IMR-90 (cell line): Measurements from ENCODE around the gene SPDYC. TPM values are rescaled to one million over a fixed set of nuclear protein-coding genes. Genes with fewer than 3 reads are reported as not detected.

Experiments
- ATAC-seq: fragments of 200-7000 bp; cut with Tn5 transposase; 2 replicates; pipeline ENCODE4 v1.9.1; 2020; ENCODE audit warnings: low read depth, mild to moderate bottlenecking, moderate library complexity
- BruUV-seq: library from RNA; stranded (reverse); fragments of 400-500 nt; replicated peaks from 2 replicates; lab custom pipeline; 2021; lab: Mats Ljungman, UMichigan
- CTCF ChIA-PET: fragments of 300-600 bp; formaldehyde crosslinking; extraction: SDS; loops from one replicate; lab custom pipeline; 2021; ENCODE audit warnings: antibody characterized with exemption; lab: Yijun Ruan, JAX
- POLR2A ChIA-PET: fragments of 300-600 bp; sonication (Branson Sonifier 250); formaldehyde crosslinking; loops from one replicate; lab custom pipeline; 2022; ENCODE audit warnings: antibody characterized with exemption; ENCODE audit not compliant: unreplicated experiment; lab: Charles Lee
- DNase-seq: peaks from one replicate; pipeline ENCODE4 v3.0.0; 2013
- H2AFZ ChIP-seq: replicated peaks from 2 replicates; pipeline ENCODE3; 2013; ENCODE audit warnings: low read length, mild to moderate bottlenecking; ENCODE audit not compliant: poor library complexity
- H2AK5ac ChIP-seq: 2 replicates; pipeline ENCODE4 v1.6.1; 2013; ENCODE audit warnings: low read depth, low read length, inconsistent platforms
- H2AK9ac ChIP-seq: replicated peaks from 2 replicates; pipeline ENCODE3; 2013; ENCODE audit warnings: mild to moderate bottlenecking, low read depth, low read length, moderate library complexity; ENCODE audit not compliant: poor library complexity
- H2BK120ac ChIP-seq: 2 replicates; pipeline ENCODE4 v1.6.1; 2013; ENCODE audit warnings: low read depth, low read length, inconsistent platforms
- H2BK15ac ChIP-seq: 3 replicates; pipeline ENCODE4 v1.6.1; 2013; ENCODE audit warnings: low read depth, low read length, inconsistent platforms
- H2BK20ac ChIP-seq: 2 replicates; pipeline ENCODE4 v1.6.1; 2013; ENCODE audit warnings: low read depth, mild to moderate bottlenecking, inconsistent platforms, low read length, moderate library complexity
- H2BK5ac ChIP-seq: 2 replicates; pipeline ENCODE4 v1.6.1; 2013; ENCODE audit warnings: mild to moderate bottlenecking, low read depth, low read length, inconsistent platforms; ENCODE audit not compliant: poor library complexity, severe bottlenecking
- H3K14ac ChIP-seq: replicated peaks from 2 replicates; pipeline ENCODE4 v1.6.1; 2013; ENCODE audit warnings: low read depth, low read length, inconsistent platforms
- H3K18ac ChIP-seq: 2 replicates; pipeline ENCODE4 v1.6.1; 2013; ENCODE audit warnings: low read depth, low read length, control low read depth
- H3K23ac ChIP-seq: 2 replicates; pipeline ENCODE4 v1.6.1; 2013; ENCODE audit warnings: low read depth, low read length, inconsistent platforms
- H3K27ac ChIP-seq: 2 replicates; pipeline ENCODE4 v1.5.1; 2013; ENCODE audit warnings: mild to moderate bottlenecking, control low read depth, low read length; ENCODE audit not compliant: insufficient read depth
- H3K27me3 ChIP-seq: 2 replicates; pipeline ENCODE4 v1.6.1; 2013; ENCODE audit warnings: low read length; ENCODE audit not compliant: control insufficient read depth, insufficient read depth
- H3K36me3 ChIP-seq: 2 replicates; pipeline ENCODE4 v1.6.1; 2013; ENCODE audit warnings: low read length, mixed read lengths; ENCODE audit not compliant: control insufficient read depth, insufficient read depth
- H3K4ac ChIP-seq: 2 replicates; pipeline ENCODE4 v1.6.1; 2013; ENCODE audit warnings: low read depth, low read length, inconsistent platforms
- H3K4me1 ChIP-seq: 2 replicates; pipeline ENCODE4 v1.6.1; 2013; ENCODE audit warnings: low read length, mixed read lengths; ENCODE audit not compliant: control insufficient read depth, insufficient read depth
- H3K4me2 ChIP-seq: 2 replicates; pipeline ENCODE4 v1.6.1; 2013; ENCODE audit warnings: low read depth, mild to moderate bottlenecking, control low read depth, low read length, moderate library complexity
- H3K4me3 ChIP-seq: 2 replicates; pipeline ENCODE4 v1.5.1; 2013; ENCODE audit warnings: low read depth, mild to moderate bottlenecking, control low read depth, low read length, moderate library complexity; ENCODE audit not compliant: insufficient read depth
- H3K56ac ChIP-seq: 2 replicates; pipeline ENCODE4 v1.6.1; 2013; ENCODE audit warnings: low read length, inconsistent platforms; ENCODE audit not compliant: insufficient read depth; ENCODE audit errors: extremely low read depth
- H3K79me1 ChIP-seq, 2 experiments: 2 replicates each; pipeline ENCODE4 v1.6.1; 2013; ENCODE audit warnings: low read length in 2 of 2, inconsistent platforms in 1 of 2, low read depth in 1 of 2
- H3K9ac ChIP-seq: 2 replicates; pipeline ENCODE4 v1.6.1; 2013; ENCODE audit warnings: low read depth, low read length, control low read depth
- H3K9me1 ChIP-seq: 2 replicates; pipeline ENCODE4 v1.6.1; 2013; ENCODE audit warnings: low read length, inconsistent platforms; ENCODE audit not compliant: insufficient read depth
- H3K9me3 ChIP-seq: 2 replicates; pipeline ENCODE4 v1.6.1; 2013; ENCODE audit warnings: low read length; ENCODE audit not compliant: control insufficient read depth, insufficient read depth
- H4K20me1 ChIP-seq: 2 replicates; pipeline ENCODE4 v1.6.1; 2013; ENCODE audit warnings: low read length, inconsistent platforms; ENCODE audit not compliant: insufficient read depth
- H4K5ac ChIP-seq: 2 replicates; pipeline ENCODE4 v1.6.1; 2013; ENCODE audit warnings: mild to moderate bottlenecking, low read depth, low read length, control low read depth
- H4K8ac ChIP-seq, 2 experiments: 2 replicates each; pipeline ENCODE4 v1.6.1; 2013; ENCODE audit warnings: low read depth in 2 of 2, low read length in 2 of 2, control low read depth in 1 of 2, inconsistent platforms in 1 of 2
- H4K91ac ChIP-seq: 2 replicates; pipeline ENCODE4 v1.6.1; 2013; ENCODE audit warnings: low read depth, low read length, inconsistent platforms; ENCODE audit not compliant: insufficient read depth
- BHLHE40 ChIP-seq: fragments of 150-350 bp; IDR thresholded peaks from 2 replicates; pipeline ENCODE4 v1.6.1; 2016; ENCODE audit warnings: mild to moderate bottlenecking, low read depth, low read length
- CEBPB ChIP-seq: IDR thresholded peaks from 2 replicates; pipeline ENCODE4 v1.6.1; 2012; ENCODE audit warnings: low read depth, low read length, improper control_type of control experiment
- CHD1 ChIP-seq: IDR thresholded peaks from 2 replicates; pipeline ENCODE4 v1.6.1; 2012; ENCODE audit warnings: low read depth, low read length, improper control_type of control experiment
- FOS ChIP-seq: fragments of 150-350 bp; IDR thresholded peaks from 2 replicates; pipeline ENCODE4 v1.6.1; 2016; ENCODE audit warnings: low read depth, low read length
- MAFK ChIP-seq: IDR thresholded peaks from 2 replicates; pipeline ENCODE4 v1.6.1; 2012; ENCODE audit warnings: low read depth, low read length, improper control_type of control experiment
- MAZ ChIP-seq: IDR thresholded peaks from 2 replicates; pipeline ENCODE4 v1.6.1; 2012; ENCODE audit warnings: low read depth, mild to moderate bottlenecking, low read length, improper control_type of control experiment, moderate library complexity, borderline replicate concordance
- MXI1 ChIP-seq: IDR thresholded peaks from 2 replicates; pipeline ENCODE4 v1.6.1; 2012; ENCODE audit warnings: low read depth, mild to moderate bottlenecking, low read length, moderate library complexity, borderline replicate concordance
- NFE2L2 ChIP-seq: fragments of 150-350 bp; IDR thresholded peaks from 2 replicates; pipeline ENCODE4 v1.6.1; 2016; ENCODE audit warnings: low read depth, mild to moderate bottlenecking, low read length
- POLR2A ChIP-seq: IDR thresholded peaks from 2 replicates; pipeline ENCODE4 v1.6.1; 2012; ENCODE audit warnings: mild to moderate bottlenecking, low read depth, low read length
- RAD21 ChIP-seq: IDR thresholded peaks from 2 replicates; pipeline ENCODE4 v1.6.1; 2012; ENCODE audit warnings: low read length, improper control_type of control experiment
- RCOR1 ChIP-seq: IDR thresholded peaks from 2 replicates; pipeline ENCODE4 v1.6.1; 2012; ENCODE audit warnings: mild to moderate bottlenecking, low read length, improper control_type of control experiment; ENCODE audit not compliant: insufficient replicate concordance
- RFX5 ChIP-seq: IDR thresholded peaks from 2 replicates; pipeline ENCODE4 v1.8.0; 2012; ENCODE audit warnings: low read depth, mild to moderate bottlenecking, low read length, moderate library complexity
- SMC3 ChIP-seq: fragments of 150-350 bp; IDR thresholded peaks from 2 replicates; pipeline ENCODE4 v1.6.1; 2016; ENCODE audit warnings: low read depth, mild to moderate bottlenecking, antibody characterized with exemption, low read length, moderate library complexity
- whole genome bisulfite sequencing, 2 experiments: methylation state at CpG; one replicate each; pipeline versions ENCODE4 v1.1.5 to v1.1.7; 2013; ENCODE audit warnings: missing lambda C conversion rate in 2 of 2; ENCODE audit not compliant: insufficient read length in 1 of 2; ENCODE audit errors: extremely low coverage in 2 of 2; 5-methylcytosine and 5-hydroxymethylcytosine counted together
- dilution Hi-C: fragments of 300-500 bp; cut with HindIII; formaldehyde crosslinking; loops from one replicate; pipeline ENCODE4 v1.14.3; 2018; ENCODE audit warnings: low sequenced_read_pairs; ENCODE audit not compliant: unreplicated experiment
- in situ Hi-C: fragments of 300-500 bp; cut with MboI; formaldehyde crosslinking; loops from 3 replicates; pipeline ENCODE4 v1.14.3; 2019; ENCODE audit warnings: low sequenced_read_pairs, inconsistent platforms, mixed read lengths
- intact Hi-C: fragments of 100-400 bp; cut with micrococcal nuclease; formaldehyde crosslinking; loops from 2 replicates; pipeline ENCODE4 v1.10.0; 2022
- polyA plus RNA-seq, 3 experiments: library from polyadenylated mRNA; depleted of rRNA; stranded (reverse); fragments of >200 nt; gene quantifications; 2 replicates each; pipeline ENCODE4 v1.2.3, GENCODE V29; 2012; ENCODE audit warnings: low replicate concordance in 1 of 3
- total RNA-seq: library from RNA; depleted of rRNA; stranded (reverse); fragments of >200 nt; gene quantifications from 2 replicates; pipeline ENCODE4 v1.2.3, GENCODE V29; 2012
- TF ChIP-seq, protein P1 (sequence below): fragments of 150-350 bp; IDR thresholded peaks from 2 replicates; pipeline ENCODE4 v1.6.1; 2017; ENCODE audit warnings: mild to moderate bottlenecking, antibody characterized with exemption, low read length, low read depth
- TF ChIP-seq, protein P2 (sequence below): conservative IDR thresholded peaks from 2 replicates; pipeline ENCODE4 v1.5.1; 2012; ENCODE audit warnings: mild to moderate bottlenecking, low read depth, low read length, improper control_type of control experiment

The SPDYC gene
- total and polyA plus RNA-seq, 2 of the 4 experiments (the other 2 are of a cell fraction) = not detected

DNA sequence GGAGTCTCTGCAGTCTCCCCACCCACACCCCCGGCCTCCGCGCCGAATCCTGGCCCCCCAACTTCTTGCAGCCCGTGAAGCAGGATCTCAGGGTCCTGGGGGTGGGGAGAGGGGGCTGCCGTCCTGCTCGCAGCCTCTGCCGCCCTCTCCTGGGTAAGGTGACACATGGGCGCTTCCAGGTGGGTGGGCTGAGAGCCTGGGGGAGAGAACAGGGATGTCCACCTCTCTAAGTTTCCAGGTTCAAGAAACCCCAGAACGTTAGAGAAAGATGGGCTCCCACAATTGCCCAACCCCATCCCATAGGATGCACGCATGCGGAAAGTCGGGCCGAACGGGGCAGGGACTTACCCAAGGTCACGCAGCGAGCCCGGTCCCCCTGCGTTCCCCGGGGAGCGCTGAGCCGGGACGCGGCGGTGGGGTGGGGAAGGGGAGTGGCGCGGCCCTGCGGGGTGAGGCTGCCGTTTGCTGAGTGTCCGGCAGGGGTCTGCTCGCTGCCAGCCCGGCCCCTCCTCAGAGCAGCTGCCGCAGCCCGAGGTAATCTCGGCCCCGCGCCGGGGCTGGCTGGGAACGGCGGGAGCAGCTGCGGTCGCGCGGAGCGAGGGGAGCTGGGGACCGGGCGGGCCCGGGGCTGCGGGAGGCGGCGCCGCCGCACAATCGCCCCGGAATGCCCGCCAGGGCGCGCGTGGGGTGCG lies 11.0 kb downstream of the SPDYC start:
- Histone ChIP-seq H3K36me3 (peaks cover 14% of the 10 kb centered on the region), H3K4me2 (peak overlapping the region; percentile 96), H3K27ac (peak overlapping the region; percentile 78), H2AK5ac (peak overlapping the region; percentile 76; the same call in 1 of the 2 replicates), H3K79me1 (peaks cover 42 to 59% of the 10 kb centered on the region in 2 experiments), H4K91ac (peak overlapping the region; percentile 84), H3K4me3 (peak overlapping the region; percentile 94), H3K27me3 (no peaks in the 10 kb centered on the region), H4K8ac (peak overlapping the region; percentile 59 to 91; a peak in 3 of 4 replicates), H3K18ac (peak overlapping the region; percentile 24), H4K5ac (peak overlapping the region; percentile 77), H3K56ac (peak overlapping the region; percentile 62; the same call in 1 of the 2 replicates), H3K9me1 (peaks cover 4% of the 10 kb centered on the region; the same call in 1 of the 2 replicates), H2BK5ac (peak overlapping the region; percentile 78), H3K9me3 (no peaks in the 10 kb centered on the region), H2AK9ac (peak overlapping the region; percentile 98), H3K4me1 (peaks cover 11% of the 10 kb centered on the region), H2AFZ (peak overlapping the region; percentile 95), H3K23ac (peak overlapping the region; percentile 89; the same call in 1 of the 2 replicates), H4K20me1 (peaks cover 4% of the 10 kb centered on the region), H2BK20ac (no peak overlapping the region), H2BK15ac (no peak overlapping the region; the same call in 2 of the 3 replicates), H2BK120ac (peak overlapping the region; percentile 59), H3K14ac (peak overlapping the region; percentile 91), H3K9ac (peak overlapping the region; percentile 84), H3K4ac (peak overlapping the region; percentile 75)
- dilution Hi-C loops (no loop called here), in situ Hi-C loops (no loop called here), intact Hi-C loops (loop anchor here (5.0 kb wide), 1 partner anchor 59 kb away; the partner anchor contains the start of genes FAU and MRPL49)
- WGBS, 2 experiments = 0% methylated on average over 19 of the region's 60 CpGs; no CpG with 5 or more reads in 1 of the 2 experiments
- ChIA-PET POLR2A (interaction anchor here (1.4 kb wide), 1 partner anchor 64 kb away, joined by 5 read pairs; the partner anchor contains the start of gene ZNHIT2), CTCF (interaction anchor here (0.5 kb wide), 1 partner anchor 83 kb away, joined by 4 read pairs; no protein-coding TSS in a partner anchor)
- ATAC-seq (peak; percentile 78), DNase-seq (peak; percentile 60)
- BruUV-seq = no TSS peak
- TF ChIP-seq SMC3 (no peak), MAZ (peak; percentile 61; the same call in 1 of the 2 replicates), RFX5 (no peak), BHLHE40 (no peak), CEBPB (no peak), FOS (no peak), MAFK (no peak), RAD21 (peak; percentile 53), RCOR1 (no peak), POLR2A (no peak), CHD1 (no peak), MXI1 (peak; percentile 62; the same call in 1 of the 2 replicates), NFE2L2 (no peak)
- TF ChIP-seq, protein P1, sequence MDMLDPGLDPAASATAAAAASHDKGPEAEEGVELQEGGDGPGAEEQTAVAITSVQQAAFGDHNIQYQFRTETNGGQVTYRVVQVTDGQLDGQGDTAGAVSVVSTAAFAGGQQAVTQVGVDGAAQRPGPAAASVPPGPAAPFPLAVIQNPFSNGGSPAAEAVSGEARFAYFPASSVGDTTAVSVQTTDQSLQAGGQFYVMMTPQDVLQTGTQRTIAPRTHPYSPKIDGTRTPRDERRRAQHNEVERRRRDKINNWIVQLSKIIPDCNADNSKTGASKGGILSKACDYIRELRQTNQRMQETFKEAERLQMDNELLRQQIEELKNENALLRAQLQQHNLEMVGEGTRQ = no peak
- TF ChIP-seq, protein P2, sequence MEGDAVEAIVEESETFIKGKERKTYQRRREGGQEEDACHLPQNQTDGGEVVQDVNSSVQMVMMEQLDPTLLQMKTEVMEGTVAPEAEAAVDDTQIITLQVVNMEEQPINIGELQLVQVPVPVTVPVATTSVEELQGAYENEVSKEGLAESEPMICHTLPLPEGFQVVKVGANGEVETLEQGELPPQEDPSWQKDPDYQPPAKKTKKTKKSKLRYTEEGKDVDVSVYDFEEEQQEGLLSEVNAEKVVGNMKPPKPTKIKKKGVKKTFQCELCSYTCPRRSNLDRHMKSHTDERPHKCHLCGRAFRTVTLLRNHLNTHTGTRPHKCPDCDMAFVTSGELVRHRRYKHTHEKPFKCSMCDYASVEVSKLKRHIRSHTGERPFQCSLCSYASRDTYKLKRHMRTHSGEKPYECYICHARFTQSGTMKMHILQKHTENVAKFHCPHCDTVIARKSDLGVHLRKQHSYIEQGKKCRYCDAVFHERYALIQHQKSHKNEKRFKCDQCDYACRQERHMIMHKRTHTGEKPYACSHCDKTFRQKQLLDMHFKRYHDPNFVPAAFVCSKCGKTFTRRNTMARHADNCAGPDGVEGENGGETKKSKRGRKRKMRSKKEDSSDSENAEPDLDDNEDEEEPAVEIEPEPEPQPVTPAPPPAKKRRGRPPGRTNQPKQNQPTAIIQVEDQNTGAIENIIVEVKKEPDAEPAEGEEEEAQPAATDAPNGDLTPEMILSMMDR = peak; percentile 52
